Gastrocnemius medialis (tissue), 4 donors: ENCODE results near the gene PRKN.

Source experiments
- POLR2A ChIP-seq, 2 donors: fragments of 450-650 bp; IDR thresholded peaks; one replicate each; pipeline ENCODE4 v1.6.1; 2017; ENCODE audit warnings: antibody characterized with exemption in 2 of 2, mild to moderate bottlenecking in 2 of 2, moderate library complexity in 2 of 2
- TF ChIP-seq, protein P1 (sequence below), 5 experiments: fragments of 450-650 bp in 3 of 5; fragments of 200-600 bp in 2 of 5; sonication (generic) in 2 of 5; IDR thresholded peaks in 4 of 5; conservative IDR thresholded peaks in 1 of 5; 1 replicate in 4 of 5; 2 replicates in 1 of 5; pipeline ENCODE4 v1.5.1; 2016 to 2019; ENCODE audit warnings: antibody characterized with exemption in 5 of 5, mild to moderate bottlenecking in 3 of 5, moderate library complexity in 3 of 5

GRCh38 chr6:161809971-161810370, 917.6 kb downstream of the PRKN start:
- TF ChIP-seq, protein P1, sequence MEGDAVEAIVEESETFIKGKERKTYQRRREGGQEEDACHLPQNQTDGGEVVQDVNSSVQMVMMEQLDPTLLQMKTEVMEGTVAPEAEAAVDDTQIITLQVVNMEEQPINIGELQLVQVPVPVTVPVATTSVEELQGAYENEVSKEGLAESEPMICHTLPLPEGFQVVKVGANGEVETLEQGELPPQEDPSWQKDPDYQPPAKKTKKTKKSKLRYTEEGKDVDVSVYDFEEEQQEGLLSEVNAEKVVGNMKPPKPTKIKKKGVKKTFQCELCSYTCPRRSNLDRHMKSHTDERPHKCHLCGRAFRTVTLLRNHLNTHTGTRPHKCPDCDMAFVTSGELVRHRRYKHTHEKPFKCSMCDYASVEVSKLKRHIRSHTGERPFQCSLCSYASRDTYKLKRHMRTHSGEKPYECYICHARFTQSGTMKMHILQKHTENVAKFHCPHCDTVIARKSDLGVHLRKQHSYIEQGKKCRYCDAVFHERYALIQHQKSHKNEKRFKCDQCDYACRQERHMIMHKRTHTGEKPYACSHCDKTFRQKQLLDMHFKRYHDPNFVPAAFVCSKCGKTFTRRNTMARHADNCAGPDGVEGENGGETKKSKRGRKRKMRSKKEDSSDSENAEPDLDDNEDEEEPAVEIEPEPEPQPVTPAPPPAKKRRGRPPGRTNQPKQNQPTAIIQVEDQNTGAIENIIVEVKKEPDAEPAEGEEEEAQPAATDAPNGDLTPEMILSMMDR (IDR thresholded peaks at IDR 0.05 in 4 of 5, conservative IDR thresholded peaks at IDR 0.05 in 1 of 5), result no peak
- TF ChIP-seq POLR2A (IDR thresholded peaks at IDR 0.05), result no peak
